HK-2 (cell line): ENCODE measurements around the gene CDRT4.
"Not testable (repeated sequence)": the region's sequence is repeated elsewhere in the genome, so short reads cannot be mapped to it uniquely, and the experiment has no call there.

Source experiments
- DNase-seq: peaks from one replicate; pipeline ENCODE4 v3.0.0-alpha.2; 2018; ENCODE audit not compliant: unreplicated experiment

CDRT4 gene

DNA sequence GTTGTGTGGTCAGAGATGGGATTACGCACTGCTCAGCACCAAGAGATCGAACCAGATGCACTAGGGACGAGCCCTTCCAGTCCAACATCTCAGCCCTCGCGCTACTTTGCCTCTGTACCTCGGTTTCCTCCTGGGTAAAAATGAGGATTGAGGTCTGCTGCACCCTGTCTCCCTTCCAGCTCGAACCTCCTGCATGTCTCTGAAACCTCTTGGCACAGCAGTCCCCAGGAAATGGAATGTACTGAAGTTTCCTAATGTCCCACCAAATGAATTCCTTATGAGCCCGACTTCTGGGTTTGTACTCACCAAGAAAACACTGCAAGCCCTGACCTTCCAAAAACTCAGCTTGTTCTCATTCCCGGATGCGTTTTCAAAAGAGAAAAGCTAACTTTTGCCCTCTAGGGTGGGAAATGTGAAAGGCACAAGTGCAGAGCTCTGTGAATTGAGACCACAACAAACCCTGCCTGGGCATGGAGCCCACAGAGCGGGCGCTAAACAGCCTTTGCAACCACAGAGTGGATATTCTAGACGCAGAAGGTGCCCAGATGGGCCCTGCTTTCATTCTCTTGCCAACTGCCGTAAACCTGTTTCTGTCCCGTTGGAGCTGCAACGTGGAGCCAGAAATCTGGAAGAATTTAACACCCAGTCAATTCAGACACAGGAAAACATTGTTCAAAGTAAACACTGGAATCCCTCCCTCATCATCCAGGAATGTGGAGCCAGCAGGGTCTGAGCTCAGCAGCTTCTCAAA is 10.3 kb downstream of the CDRT4 start:
- no peak for DNase-seq

GRCh38 chr17:15456496-15456895 is 10.9 kb downstream of the CDRT4 start:
- no peak for DNase-seq

- DNase-seq: no peak
These were observed 13.1 kb downstream of the CDRT4 start for GRCh38 chr17:15454346-15454745.

GRCh38 chr17:15453782-15454181 is 13.6 kb downstream of the CDRT4 start:
- DNase-seq: no peak

DNA sequence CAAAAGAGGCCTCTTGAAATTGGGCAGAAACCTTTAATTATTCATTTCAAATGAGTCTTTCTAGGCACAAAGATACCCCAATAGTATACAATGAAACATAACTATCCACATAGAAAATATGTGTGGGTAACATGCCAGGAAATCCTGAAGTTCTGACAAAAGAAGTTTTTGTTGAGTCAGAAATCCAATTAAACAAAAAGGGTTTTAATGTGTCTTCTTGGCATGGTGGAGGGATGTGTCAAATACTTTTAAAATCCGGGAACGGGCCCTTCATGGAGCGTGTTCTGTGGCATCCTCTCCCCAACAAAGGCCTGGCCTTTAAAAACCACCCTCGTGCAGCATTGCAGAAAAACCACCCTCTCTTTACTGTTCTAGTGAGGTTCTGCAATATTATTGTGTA is 14.2 kb downstream of the CDRT4 start:
- DNase-seq: no peak

DNA sequence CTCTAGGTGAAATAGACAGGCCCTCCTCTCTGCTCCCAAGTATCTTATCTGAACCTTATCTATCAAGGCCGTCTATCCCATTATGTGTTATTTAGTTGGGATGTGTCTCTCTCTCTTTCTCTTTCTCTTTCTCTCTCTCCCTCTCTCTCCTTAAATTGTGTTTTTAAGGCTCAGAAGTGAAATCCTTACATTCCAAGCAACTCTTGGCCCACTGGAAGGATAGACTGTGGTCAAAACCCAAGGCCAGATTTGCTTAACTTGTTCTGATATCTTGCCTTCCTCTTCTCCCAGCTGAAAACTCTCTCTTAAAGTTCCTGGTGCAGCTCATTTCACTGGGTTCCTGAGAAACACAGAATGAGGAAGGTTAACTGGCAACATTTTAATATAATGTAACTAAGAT is 14.7 kb downstream of the CDRT4 start:
- no peak for DNase-seq

- no peak for DNase-seq
These were observed 15.7 kb downstream of the CDRT4 start for GRCh38 chr17:15451680-15452079.

GRCh38 chr17:15448580-15448956 is 18.9 kb downstream of the CDRT4 start:
- DNase-seq: no peak

GRCh38 chr17:15447928-15448579 is 19.4 kb downstream of the CDRT4 start:
- no peak for DNase-seq

DNA sequence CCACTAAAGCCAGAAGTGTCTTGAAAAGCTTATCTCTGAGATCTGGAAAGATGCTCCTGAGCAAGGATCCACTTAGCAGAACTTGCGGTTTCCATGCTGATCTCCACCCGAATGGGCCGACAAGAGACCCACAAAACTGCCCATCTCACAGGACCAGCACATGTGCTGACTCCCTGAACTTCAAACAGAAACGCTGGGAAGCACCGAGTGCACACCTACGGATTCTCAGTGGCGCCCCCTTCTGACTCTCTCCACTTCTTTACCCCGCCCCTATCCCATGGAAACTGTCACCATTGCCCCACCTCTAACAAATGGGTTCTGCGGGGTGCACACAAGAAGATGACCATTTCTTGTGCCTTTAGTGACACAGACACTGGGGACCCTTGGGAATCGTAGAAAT is 21.4 kb downstream of the CDRT4 start:
- no peak for DNase-seq

GRCh38 chr17:15444805-15445204 is 22.6 kb downstream of the CDRT4 start:
- no peak for DNase-seq

GRCh38 chr17:15442311-15443180 is 24.9 kb downstream of the CDRT4 start:
- DNase-seq: no peak

GRCh38 chr17:15441315-15441714 is 26.1 kb downstream of the CDRT4 start:
- DNase-seq: no peak

DNA sequence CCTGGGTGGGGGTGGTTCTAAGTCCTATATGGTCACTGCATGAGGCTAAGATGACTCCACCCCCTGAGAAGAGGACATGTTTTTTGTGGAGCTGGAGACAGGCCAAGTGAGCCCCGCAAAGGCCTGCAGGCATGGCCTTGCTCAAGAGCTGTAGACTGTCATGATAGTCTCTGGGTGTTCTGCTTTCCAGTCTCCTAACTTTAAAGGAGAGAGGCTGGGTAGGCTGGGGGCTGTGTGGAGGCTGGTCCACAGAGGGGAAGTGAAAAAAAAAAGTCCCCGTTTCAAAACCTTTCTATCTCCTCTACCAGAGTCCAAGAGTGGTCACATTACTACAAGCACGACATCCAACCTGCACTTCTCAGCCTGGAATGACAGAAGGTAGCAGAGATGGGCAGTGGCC is 27.1 kb downstream of the CDRT4 start:
- no peak for DNase-seq

DNA sequence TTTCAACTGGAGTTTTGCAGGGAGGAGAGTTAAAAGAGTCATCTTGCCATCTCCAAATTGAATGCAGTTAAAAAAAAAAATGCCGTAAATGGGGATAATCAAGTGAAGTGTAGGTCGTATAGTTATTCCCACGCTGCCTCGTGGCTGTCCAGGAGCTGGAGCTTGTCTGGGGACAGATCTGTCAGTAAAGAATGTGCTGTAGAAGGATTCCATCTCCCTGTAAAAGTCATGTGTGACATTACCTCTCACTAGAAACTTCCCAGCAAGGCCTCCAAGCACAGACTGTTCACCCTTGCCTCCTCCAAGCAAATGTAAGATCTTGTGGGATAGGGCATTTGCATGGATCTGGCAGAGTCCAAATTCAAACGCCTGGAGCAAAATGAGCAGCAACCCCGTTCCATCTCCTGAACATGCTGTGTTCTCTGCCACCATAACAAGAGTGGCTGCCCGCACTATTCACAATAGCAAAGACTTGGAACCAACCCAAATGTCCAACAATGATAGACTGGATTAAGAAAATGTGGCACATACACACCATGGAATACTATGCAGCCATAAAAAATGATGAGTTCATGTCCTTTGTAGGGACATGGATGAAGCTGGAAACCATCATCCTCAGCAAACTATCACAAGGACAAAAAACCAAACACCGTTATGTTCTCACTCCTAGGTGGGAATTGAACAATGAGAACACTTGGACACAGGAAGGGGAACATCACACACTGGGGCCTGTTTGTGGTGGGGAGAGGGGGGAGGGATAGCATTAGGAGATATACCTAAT is 28.0 kb downstream of the CDRT4 start:
- not testable (repeated sequence) for DNase-seq

- no peak for DNase-seq
These were observed 28.8 kb downstream of the CDRT4 start for GRCh38 chr17:15438491-15439105.

- DNase-seq: no peak
These were observed 30.2 kb downstream of the CDRT4 start for GRCh38 chr17:15437303-15437635.

DNA sequence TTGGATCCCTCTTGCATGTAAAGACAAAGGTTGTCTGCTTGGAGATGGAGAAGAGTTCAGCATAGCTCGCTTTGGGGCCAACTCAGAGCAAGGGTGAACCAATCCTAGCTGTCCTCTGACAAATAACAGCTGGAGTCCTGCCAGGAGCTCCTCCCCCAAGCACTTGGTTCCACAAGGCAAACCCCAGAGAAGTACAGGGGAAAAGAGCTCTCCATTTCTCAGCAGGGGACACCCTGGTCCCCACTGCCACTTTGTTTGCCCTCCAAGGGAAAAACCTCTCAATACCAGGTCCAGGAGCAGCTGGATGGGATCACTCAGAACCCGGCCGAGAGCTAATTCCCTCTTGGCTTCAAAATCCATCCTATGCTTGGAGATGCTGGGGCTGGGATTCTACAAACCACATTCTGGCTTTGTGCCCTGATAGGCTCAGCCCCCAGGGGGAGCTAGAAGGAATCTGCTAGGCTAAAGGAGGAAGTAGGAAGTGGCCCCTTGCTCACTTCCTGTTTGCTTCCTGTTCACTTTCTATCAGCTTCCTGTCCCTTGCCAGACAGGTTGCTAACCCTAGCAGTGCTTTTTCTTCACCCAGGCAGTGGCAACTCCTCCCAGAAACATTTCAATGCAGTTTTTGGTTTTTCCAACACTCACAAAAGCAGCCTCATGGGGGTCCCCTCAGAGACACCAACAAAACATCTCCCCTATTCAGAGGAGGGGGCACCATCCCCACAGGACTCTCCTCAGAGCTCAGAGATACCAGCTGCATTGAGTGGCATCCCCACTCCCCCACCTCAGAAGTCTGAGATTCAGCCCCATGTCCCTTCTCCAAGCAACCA is 30.7 kb downstream of the CDRT4 start:
- DNase-seq: peak; percentile 26

GRCh38 chr17:15434956-15435355 is 32.5 kb downstream of the CDRT4 start:
- no peak for DNase-seq

DNA sequence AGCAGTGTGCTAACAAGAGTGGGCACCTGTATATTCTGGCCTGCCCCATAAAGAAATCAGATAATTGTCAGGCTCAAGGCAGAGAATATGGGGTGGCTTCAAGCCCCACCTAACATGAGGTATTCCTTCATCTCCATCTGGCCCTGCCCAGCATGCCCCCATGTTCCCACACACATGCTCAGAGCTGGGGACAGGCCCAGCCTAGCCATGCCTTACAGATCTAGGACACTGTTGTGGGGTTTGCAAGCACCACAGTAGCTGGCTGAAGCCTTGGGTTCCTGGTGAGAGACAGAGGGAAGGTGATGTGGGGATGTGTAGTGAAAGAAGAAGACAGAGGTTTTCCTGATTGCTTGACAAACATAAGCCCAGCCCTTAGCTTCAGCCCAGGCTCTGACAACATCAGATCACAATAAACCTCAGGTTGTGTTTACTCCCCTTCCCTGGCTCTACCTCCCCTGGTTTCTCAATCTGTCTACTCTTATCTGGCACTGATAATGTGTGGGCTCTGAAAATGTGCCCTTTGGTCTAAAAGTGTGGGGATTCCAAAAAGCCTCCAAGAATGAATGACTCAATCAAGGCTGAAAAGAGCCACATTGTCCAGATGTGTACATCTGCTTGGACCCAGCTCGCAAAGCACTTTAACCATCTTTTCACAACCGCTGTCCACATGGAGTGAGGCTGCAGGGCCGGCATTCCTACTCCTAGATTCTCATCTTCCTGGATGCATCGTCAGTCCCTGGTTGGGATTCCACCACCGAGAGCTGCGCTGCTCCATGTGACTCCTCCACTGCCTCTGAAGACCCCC is 34.4 kb downstream of the CDRT4 start:
- DNase-seq: no peak
